Hepatocyte (in vitro differentiated cells): ENCODE results near the gene TBATA. TPM values are rescaled to one million over a fixed set of nuclear protein-coding genes. Genes with fewer than 3 reads are reported as not detected.

Experiments
- DNase-seq: peaks from one replicate; pipeline ENCODE4 v3.0.0-alpha.2; 2016; ENCODE audit warnings: low spot score
- H2AFZ ChIP-seq: fragments of 200-600 bp; sonication (generic); 2 replicates; pipeline ENCODE4 v1.6.0; 2016; ENCODE audit warnings: antibody characterized with exemption, mild to moderate bottlenecking
- H3K27ac ChIP-seq: fragments of 200-600 bp; sonication (generic); 2 replicates; pipeline ENCODE4 v1.5.1; 2016; ENCODE audit warnings: mild to moderate bottlenecking
- H3K27me3 ChIP-seq: fragments of 200-600 bp; sonication (generic); 2 replicates; pipeline ENCODE4 v1.6.1; 2016
- H3K36me3 ChIP-seq: fragments of 200-600 bp; sonication (generic); replicated peaks from 2 replicates; pipeline ENCODE4 v1.5.1; 2016; ENCODE audit warnings: low read depth; ENCODE audit not compliant: insufficient read depth
- H3K4me1 ChIP-seq: fragments of 200-600 bp; sonication (generic); 2 replicates; pipeline ENCODE4 v1.5.1; 2016; ENCODE audit warnings: mild to moderate bottlenecking, moderate library complexity; ENCODE audit not compliant: insufficient read depth
- H3K4me2 ChIP-seq: fragments of 200-600 bp; sonication (generic); 2 replicates; pipeline ENCODE4 v1.6.0; 2016
- H3K4me3 ChIP-seq: fragments of 200-600 bp; sonication (generic); 2 replicates; pipeline ENCODE4 v1.5.1; 2016; ENCODE audit warnings: mild to moderate bottlenecking
- H3K79me2 ChIP-seq: fragments of 200-600 bp; sonication (generic); 2 replicates; pipeline ENCODE4 v1.6.0; 2017; ENCODE audit warnings: mild to moderate bottlenecking
- H3K9me2 ChIP-seq: fragments of 200-600 bp; sonication (generic); replicated peaks from 2 replicates; pipeline ENCODE4 v1.6.0; 2017; ENCODE audit warnings: mild to moderate bottlenecking; ENCODE audit not compliant: insufficient read depth
- H3K9me3 ChIP-seq: fragments of 200-600 bp; sonication (generic); 2 replicates; pipeline ENCODE4 v1.5.1; 2016; ENCODE audit warnings: low read depth, mild to moderate bottlenecking
- H4K20me1 ChIP-seq: fragments of 200-600 bp; sonication (generic); 2 replicates; pipeline ENCODE4 v1.6.0; 2016; ENCODE audit warnings: mild to moderate bottlenecking; ENCODE audit not compliant: insufficient read depth, poor library complexity, severe bottlenecking
- CTCF ChIP-seq: fragments of 200-600 bp; sonication (generic); IDR thresholded peaks from 2 replicates; pipeline ENCODE4 v1.5.1; 2016; ENCODE audit warnings: antibody characterized with exemption, mild to moderate bottlenecking; ENCODE audit not compliant: poor library complexity
- EZH2 ChIP-seq: fragments of 200-600 bp; sonication (generic); IDR thresholded peaks from 2 replicates; pipeline ENCODE4 v1.6.1; 2016; ENCODE audit warnings: antibody characterized with exemption, mild to moderate bottlenecking, borderline replicate concordance
- EZH2phosphoT487 ChIP-seq: fragments of 200-600 bp; sonication (generic); IDR thresholded peaks from one replicate; pipeline ENCODE4 v1.6.1; 2018; ENCODE audit warnings: antibody characterized with exemption, mild to moderate bottlenecking, low read depth, moderate library complexity; ENCODE audit not compliant: unreplicated experiment, severe bottlenecking
- WGBS: methylation state at CpG from one replicate; pipeline ENCODE4 v1.1.6; 2016; ENCODE audit warnings: low lambda C conversion rate; ENCODE audit errors: missing lambda C conversion rate; 5-methylcytosine and 5-hydroxymethylcytosine counted together
- polyA plus RNA-seq: library from polyadenylated mRNA; unstranded; fragments of >200 nt; fragmentation: Nextera tagmentation; extraction: Ambion mirVana; gene quantifications from 2 replicates; pipeline ENCODE4 v1.2.1, GENCODE V29; 2016
- total RNA-seq: library from RNA; depleted of rRNA; stranded (reverse); fragments of >200 nt; gene quantifications from 2 replicates; pipeline ENCODE4 v1.2.3, GENCODE V29; 2014

Gene TBATA
- total and polyA plus RNA-seq, 2 experiments from 2014 or later = not detected

DNA sequence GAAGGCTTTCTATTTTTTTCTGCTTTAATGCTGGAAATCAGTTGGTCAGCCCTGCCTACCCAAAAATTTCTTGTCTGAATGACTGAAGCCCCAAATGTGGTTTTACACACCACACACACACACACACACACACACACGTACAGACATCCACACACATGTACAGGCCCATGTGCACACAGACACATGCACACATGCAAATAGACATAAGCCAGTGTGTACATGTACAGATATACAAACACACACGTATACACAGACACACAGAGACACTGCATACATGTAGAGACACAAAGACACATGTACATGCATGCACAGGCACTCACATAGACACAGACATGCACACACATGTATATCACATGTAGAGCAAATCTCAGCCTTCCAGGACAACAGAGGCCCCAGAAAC, 54.2 kb downstream of the TBATA start:
- 90% methylated on average over 2 of the region's 2 CpGs for WGBS

GRCh38 chr10:70729763-70730357, 55.3 kb downstream of the TBATA start:
- no peak for TF ChIP-seq CTCF
- TF ChIP-seq EZH2 = no peak
- TF ChIP-seq EZH2phosphoT487 = no peak
- Histone ChIP-seq H2AFZ (no peak overlapping the region), H3K27ac (no peak overlapping the region), H3K27me3 (no peaks in the 10 kb centered on the region), H3K9me2 (no peaks in the 10 kb centered on the region), H3K4me3 (no peak overlapping the region), H4K20me1 (no peaks in the 10 kb centered on the region), H3K4me1 (no peaks in the 10 kb centered on the region), H3K79me2 (no peaks in the 10 kb centered on the region), H3K9me3 (no peaks in the 10 kb centered on the region), H3K36me3 (no peaks in the 10 kb centered on the region), H3K4me2 (no peak overlapping the region)
- no peak for DNase-seq
- 80% methylated on average over 16 of the region's 16 CpGs for WGBS

More for the DNA sequence above, 54.2 kb downstream of the TBATA start:
- H4K20me1 ChIP-seq = no peaks in the 10 kb centered on the region
- no peak for TF ChIP-seq CTCF
- H3K79me2 ChIP-seq = no peaks in the 10 kb centered on the region
- H3K4me3 ChIP-seq = no peak overlapping the region
- H3K9me3 ChIP-seq = no peaks in the 10 kb centered on the region
- H3K27ac ChIP-seq = no peak overlapping the region
- no peak overlapping the region for H2AFZ ChIP-seq
- no peak overlapping the region for H3K4me2 ChIP-seq
- DNase-seq = no peak
- no peaks in the 10 kb centered on the region for H3K36me3 ChIP-seq
- H3K9me2 ChIP-seq = no peaks in the 10 kb centered on the region
- H3K27me3 ChIP-seq = no peaks in the 10 kb centered on the region
- no peaks in the 10 kb centered on the region for H3K4me1 ChIP-seq

DNA sequence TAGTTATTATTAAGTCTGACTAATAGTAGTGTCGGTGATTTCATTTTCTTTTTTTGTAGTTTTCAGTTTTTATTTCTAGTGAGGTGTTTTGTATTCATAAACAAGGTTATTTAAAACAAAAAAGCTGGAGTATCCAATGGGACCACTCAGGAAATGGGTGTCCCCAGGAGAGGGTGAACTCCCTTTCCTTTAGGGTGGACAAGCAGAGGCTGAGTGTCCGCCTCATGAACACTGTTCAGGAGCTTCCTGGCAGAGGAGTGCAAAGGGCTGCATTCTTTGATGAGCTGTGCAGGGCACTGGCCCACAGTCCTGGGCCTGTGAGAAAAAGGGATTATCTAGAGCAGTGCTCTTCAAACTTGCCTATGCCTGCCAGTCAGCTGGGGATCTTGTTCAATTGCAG, 56.8 kb downstream of the TBATA start:
- H3K4me3 ChIP-seq = no peak overlapping the region
- no peak for DNase-seq
- no peaks in the 10 kb centered on the region for H3K36me3 ChIP-seq
- no peaks in the 10 kb centered on the region for H3K79me2 ChIP-seq
- H3K4me2 ChIP-seq = no peak overlapping the region
- no peaks in the 10 kb centered on the region for H3K9me3 ChIP-seq
- H3K27ac ChIP-seq = no peak overlapping the region
- no peaks in the 10 kb centered on the region for H3K27me3 ChIP-seq
- TF ChIP-seq EZH2 (no peak), EZH2phosphoT487 (no peak), CTCF (no peak)
- H2AFZ ChIP-seq = no peak overlapping the region
- 98% methylated on average over 2 of the region's 2 CpGs for WGBS
- no peaks in the 10 kb centered on the region for H3K4me1 ChIP-seq
- no peaks in the 10 kb centered on the region for H3K9me2 ChIP-seq
- H4K20me1 ChIP-seq = no peaks in the 10 kb centered on the region
